Measurements from ENCODE around the gene ZNF653. TPM values are rescaled to one million over a fixed set of nuclear protein-coding genes. Genes with fewer than 3 reads are reported as not detected.
"Not testable (repeated sequence)": the region's sequence is repeated elsewhere in the genome, so short reads cannot be mapped to it uniquely, and the experiment has no call there.

The ZNF653 gene
- total RNA-seq, 8 experiments from 2014 or later = 2.5 to 12.8 (median 8.4) TPM

DNA sequence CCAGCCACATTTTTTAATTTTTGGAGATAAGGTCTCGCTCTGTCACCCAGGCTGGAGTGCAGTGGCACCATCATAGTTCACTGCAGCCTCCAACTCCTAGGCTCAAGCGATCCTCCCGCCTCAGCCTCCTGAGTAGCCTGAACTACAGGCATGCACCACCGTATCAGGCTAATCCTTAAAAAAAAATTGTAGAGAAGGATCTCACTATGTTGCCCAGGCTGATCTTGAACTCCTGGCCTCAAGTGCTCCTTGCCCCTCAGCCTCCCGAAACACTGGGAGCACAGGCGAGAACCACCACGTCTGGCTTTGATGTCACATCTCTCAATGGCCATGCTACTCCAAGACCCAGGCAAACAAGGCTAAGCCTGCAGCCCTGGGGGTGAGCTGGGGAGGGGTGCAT lies 49.0 kb downstream of the ZNF653 start:
- peaks cover 20 to 24% of the 10 kb centered on the region in 2 donors for H3K4me1 ChIP-seq (replicated peaks in 1 of 2)
- no peak overlapping the region for H3K4me3 ChIP-seq
- H3K27ac ChIP-seq = no peak overlapping the region
- in situ Hi-C loops (cut with MboI; ENCODE audit: low pct_unique_long_range_greater_than_20kb in 2 of 9, low sequenced_read_pairs in 9 of 9, unreplicated experiment in 9 of 9) = no loop called here
- WGBS, 10 experiments = 92 to 100% (median 100%) methylated on average over 1 to 7 of the region's 7 CpGs; no CpG with 5 or more reads in 3 of the 10 experiments
- no peak for ATAC-seq (replicated peaks in 6 of 8)

DNA sequence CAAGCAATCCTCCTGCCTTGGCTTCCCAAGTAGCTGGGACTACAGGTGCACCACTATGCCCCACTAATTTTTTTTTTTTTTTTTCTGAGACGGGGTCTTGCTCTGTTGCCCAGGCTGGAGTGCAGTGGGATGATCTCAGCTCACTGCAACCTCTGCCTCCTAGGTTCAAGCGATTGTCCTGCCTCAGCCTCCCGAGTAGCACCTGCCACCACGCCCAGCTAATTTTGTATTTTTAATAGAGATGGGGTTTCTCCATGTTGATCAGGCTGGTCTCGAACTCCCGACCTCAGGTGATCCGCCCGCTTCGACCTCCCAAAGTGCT lies 50.4 kb downstream of the ZNF653 start:
- H3K4me3 ChIP-seq; ATAC-seq (replicated peaks in 6 of 8); H3K27ac ChIP-seq; in situ Hi-C loops (cut with MboI; ENCODE audit: low pct_unique_long_range_greater_than_20kb in 2 of 9, low sequenced_read_pairs in 9 of 9, unreplicated experiment in 9 of 9): not testable (repeated sequence)
- H3K4me1 ChIP-seq (replicated peaks in 1 of 2) = peaks cover 28 to 31% of the 10 kb centered on the region in 2 donors
- WGBS, 10 experiments = 76 to 100% (median 92%) methylated on average over 1 to 6 of the region's 9 CpGs; no CpG with 5 or more reads in 5 of the 10 experiments

DNA sequence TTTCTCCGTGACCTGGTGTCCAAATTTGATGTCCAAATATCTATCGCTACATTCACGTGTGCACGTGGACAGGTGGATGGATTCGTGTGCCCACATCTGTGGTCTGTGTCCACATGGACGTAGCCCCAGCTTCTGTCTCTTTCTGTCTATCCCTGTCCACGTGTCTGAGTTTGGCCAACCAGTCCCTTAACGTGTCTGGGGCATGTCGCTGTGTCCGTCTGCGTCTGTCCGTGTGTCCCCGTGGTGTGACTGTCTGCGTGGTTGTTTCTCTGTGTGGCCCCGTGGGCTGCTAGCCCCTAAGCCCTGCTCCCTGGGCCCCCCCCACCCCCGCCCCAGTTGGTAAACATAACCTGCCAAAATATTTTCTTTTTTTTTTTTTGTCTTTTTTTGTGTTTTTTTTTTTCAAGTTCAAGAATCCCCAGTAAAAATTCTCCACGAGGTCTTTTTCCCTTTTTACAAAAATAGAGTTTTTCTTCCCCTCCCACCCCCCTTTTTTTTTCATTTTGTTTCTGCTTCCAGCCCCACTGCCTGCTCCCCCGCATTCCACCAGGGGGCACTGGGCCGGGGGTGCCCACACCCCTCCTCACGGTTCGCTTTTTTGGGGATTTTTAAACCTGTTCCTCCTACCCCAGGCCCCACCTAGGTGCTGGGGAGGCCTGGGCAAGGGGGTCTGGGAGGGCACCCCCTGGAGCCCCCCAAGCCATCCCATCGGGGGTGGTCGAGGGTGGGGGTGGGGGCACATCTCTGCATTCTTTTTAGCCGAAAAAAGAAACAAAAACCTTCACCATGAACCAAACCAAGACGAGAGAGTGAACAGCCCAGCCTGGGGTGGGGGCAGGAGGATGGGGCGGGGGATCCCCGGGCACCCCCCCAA lies 51.9 kb downstream of the ZNF653 start:
- no peak overlapping the region for H3K4me3 ChIP-seq
- peak in 1 of 8 experiments; percentile 24 for ATAC-seq (replicated peaks in 6 of 8)
- in situ Hi-C loops (cut with MboI; ENCODE audit: low pct_unique_long_range_greater_than_20kb in 2 of 9, low sequenced_read_pairs in 9 of 9, unreplicated experiment in 9 of 9) = no loop called here
- H3K27ac ChIP-seq = peak overlapping the region in 1 of 2 donors; percentile 72
- H3K4me1 ChIP-seq (replicated peaks in 1 of 2) = peaks cover 28 to 31% of the 10 kb centered on the region in 2 donors
- WGBS, 10 experiments = 96% methylated on average over 5 of the region's 27 CpGs; no CpG with 5 or more reads in 9 of the 10 experiments

DNA sequence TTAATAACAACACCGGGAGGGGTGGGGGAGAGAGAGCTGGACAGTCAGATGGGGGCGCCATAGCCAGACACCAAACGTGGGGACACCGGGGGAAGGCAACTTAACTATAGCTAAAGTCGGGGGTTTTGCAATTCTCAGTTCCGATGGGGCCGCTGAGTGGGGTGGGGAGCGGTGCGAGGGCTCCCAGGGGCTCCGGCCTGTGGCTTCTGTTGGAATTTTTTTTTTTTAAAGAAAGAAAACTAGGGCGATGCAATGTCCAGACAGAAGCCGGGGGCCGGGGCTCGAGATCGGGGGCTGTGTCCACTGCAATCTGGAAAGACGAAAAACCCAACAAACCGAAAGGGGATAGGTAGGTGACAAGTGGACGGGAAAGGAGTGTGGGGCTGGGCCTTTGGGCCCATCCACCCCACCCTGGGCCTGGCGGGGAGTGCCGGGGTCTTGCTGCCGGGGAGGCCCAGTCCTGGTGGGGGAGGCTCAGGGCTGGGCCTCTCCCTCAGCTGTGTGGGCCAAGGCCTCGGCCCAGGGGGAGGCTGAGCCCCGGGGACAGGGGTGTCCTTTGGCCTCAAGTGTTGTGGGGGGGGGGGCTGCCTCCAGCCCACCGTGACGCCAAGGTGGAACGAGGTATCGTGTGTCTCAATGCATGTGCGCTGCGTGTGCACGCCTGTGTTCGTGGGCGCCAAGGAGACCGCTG lies 52.9 kb downstream of the ZNF653 start:
- peak in 4 of 8 experiments; percentile 5 to 31 (median 10) for ATAC-seq (replicated peaks in 6 of 8)
- in situ Hi-C loops (cut with MboI; ENCODE audit: low pct_unique_long_range_greater_than_20kb in 2 of 9, low sequenced_read_pairs in 9 of 9, unreplicated experiment in 9 of 9) = no loop called here
- Histone ChIP-seq H3K4me1 (replicated peaks in 1 of 2) (peaks cover 28% of the 10 kb centered on the region in 2 donors), H3K27ac (peak overlapping the region; percentile 50 to 72), H3K4me3 (no peak overlapping the region)
- 18 to 79% (median 63%) methylated on average over 1 to 9 of the region's 33 CpGs; no CpG with 5 or more reads in 3 of the 10 experiments for WGBS, 10 experiments

DNA sequence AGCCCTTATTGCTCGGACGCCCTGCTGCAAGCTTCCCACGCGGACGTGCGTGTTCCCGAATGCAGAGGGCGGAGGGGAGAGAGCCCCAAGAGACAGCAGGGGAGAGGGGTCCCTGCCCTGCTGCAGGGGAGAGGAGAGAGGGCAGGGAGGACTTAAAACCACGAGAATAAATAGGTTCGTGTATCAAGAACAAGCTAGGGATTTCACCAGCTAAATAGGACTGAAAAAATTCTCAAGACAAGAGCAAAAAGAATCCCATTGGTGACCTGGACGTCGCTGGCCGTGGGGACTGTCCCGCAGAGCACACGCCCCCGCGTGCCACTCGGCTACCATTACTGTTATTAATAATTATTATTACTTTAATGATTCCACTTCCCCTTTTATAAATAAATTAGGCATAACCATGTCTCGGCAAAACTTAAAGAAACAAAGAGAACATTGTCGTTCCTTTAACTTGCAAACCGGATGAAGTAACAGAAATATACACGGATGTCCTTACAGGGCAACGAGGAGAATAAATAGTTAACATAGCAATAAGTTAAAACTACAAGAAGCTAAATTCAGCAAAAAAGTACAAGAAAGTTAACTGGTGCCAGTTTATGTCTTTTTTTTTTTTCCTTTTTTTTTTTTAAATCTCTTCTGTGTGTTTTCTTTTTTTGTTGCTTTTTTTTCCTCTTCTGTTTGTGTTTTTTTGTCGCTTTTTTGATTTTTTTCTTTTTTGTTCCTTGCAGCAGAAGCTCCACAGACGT lies 53.6 kb downstream of the ZNF653 start:
- ATAC-seq (replicated peaks in 6 of 8) = peak in 5 of 8 experiments; percentile 7 to 62 (median 52)
- H3K4me3 ChIP-seq = no peak overlapping the region
- H3K4me1 ChIP-seq (replicated peaks in 1 of 2) = peaks cover 23 to 25% of the 10 kb centered on the region in 2 donors
- in situ Hi-C loops (cut with MboI; ENCODE audit: low pct_unique_long_range_greater_than_20kb in 2 of 9, low sequenced_read_pairs in 9 of 9, unreplicated experiment in 9 of 9) = no loop called here
- peak overlapping the region; percentile 72 to 74 for H3K27ac ChIP-seq
- WGBS, 10 experiments = 24 to 69% (median 43%) methylated on average over 4 to 16 of the region's 25 CpGs

DNA sequence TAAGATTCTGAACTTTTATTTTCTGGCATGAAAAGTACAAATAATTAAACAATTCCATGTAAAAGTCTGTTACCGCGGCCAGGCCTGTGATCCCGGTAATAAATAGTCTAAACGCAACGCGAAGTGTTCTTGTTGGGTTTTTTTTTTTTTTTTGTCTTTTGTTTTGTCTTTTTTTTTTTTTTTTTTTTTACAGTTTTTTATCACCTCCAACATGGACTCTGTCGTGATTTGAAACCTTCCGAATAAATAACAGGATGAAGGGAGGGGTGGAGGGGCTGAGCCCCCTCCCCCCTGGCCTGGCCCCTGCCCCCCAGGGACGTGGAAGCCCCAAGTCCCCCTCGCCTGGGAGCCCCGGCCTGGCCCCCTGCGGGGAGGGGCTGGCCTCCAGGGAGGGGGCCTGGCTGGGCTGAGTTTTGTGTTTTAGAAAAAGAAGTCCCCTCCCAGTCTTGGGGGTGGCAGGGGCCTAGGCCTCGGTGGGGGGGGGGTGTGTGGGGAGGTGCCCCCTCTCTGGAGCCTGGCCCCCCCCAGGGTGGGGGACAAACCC lies 54.2 kb downstream of the ZNF653 start:
- ATAC-seq (replicated peaks in 6 of 8) = peak in 4 of 8 experiments; percentile 27 to 44 (median 39)
- Histone ChIP-seq H3K4me3 (no peak overlapping the region), H3K4me1 (replicated peaks in 1 of 2) (peaks cover 23 to 25% of the 10 kb centered on the region in 2 donors), H3K27ac (peak overlapping the region; percentile 62 to 74)
- in situ Hi-C loops (cut with MboI; ENCODE audit: low pct_unique_long_range_greater_than_20kb in 2 of 9, low sequenced_read_pairs in 9 of 9, unreplicated experiment in 9 of 9) = no loop called here
- 0 to 73% (median 48%) methylated on average over 2 to 8 of the region's 13 CpGs for WGBS, 10 experiments

DNA sequence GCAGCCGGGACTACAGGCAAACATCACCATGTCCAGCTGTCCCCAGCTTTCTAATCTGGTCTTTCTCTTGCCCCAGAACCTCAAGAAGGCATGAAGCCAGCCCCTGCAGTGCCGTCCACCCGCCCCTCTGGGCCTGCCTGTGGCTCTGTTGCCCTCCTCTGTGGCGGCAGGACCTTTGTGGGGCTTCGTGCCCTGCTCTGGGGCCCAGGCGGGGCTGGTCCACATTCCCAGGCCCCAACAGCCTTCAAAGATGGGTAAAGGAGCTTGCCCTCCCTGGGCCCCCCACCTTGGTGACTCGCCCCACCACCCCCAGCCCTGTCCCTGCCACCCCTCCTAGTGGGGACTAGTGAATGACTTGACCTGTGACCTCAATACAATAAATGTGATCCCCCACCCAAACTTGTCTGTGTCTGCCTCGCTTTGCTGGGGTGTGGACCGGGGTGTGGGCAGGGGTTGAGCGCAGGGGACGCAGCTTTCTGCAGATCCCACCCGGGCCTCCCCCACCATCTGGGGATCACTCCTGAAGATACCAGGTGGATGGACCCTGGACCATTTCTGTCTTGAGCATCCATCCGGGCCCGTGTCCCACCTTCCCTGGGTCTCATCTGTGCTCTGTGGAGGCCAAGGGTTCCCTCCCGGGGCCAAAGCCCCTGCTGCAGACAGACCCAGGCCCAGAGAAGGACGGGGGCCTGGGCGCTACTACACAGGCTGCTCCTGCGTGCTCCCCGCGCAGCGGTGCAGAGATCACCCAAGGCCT lies 54.9 kb downstream of the ZNF653 start:
- peak in 4 of 8 experiments; percentile 1 to 12 (median 9) for ATAC-seq (replicated peaks in 6 of 8)
- in situ Hi-C loops (cut with MboI; ENCODE audit: low pct_unique_long_range_greater_than_20kb in 2 of 9, low sequenced_read_pairs in 9 of 9, unreplicated experiment in 9 of 9) = no loop called here
- 80 to 95% (median 91%) methylated on average over 1 to 7 of the region's 21 CpGs; no CpG with 5 or more reads in 1 of the 10 experiments for WGBS, 10 experiments

DNA sequence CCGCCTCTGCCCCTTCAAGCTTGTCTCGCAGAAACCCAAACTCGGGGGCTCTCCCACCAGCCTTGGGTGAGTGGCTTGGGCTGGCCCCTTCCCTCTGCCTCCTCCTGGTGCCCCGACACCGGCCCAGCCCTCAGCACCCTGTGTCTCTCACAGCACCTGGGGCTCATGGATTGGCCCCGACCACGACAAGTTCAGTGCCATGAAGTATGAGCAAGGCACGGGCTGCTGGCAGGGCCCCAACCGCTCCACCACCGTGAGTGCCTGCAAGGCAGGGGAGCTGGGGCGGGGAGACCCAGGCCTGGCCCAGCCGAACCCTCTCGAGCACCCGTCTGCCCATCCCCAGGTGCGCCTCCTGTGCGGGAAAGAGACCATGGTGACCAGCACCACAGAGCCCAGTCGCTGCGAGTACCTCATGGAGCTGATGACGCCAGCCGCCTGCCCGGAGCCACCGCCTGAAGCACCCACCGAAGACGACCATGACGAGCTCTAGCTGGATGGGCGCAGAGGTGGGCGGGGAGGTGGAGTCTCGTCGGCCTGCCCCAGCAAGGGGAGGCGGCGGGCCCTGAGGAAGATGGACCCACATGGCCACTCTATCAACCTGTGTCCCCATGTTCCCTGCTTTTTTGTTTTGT lies 56.6 kb downstream of the ZNF653 start:
- ATAC-seq (replicated peaks in 6 of 8) = no peak
- no peak overlapping the region for H3K27ac ChIP-seq
- peaks cover 23 to 25% of the 10 kb centered on the region in 2 donors for H3K4me1 ChIP-seq (replicated peaks in 1 of 2)
- in situ Hi-C loops (cut with MboI; ENCODE audit: low pct_unique_long_range_greater_than_20kb in 2 of 9, low sequenced_read_pairs in 9 of 9, unreplicated experiment in 9 of 9) = no loop called here
- no peak overlapping the region for H3K4me3 ChIP-seq
- WGBS, 10 experiments = 91 to 96% (median 94%) methylated on average over 4 to 6 of the region's 31 CpGs; no CpG with 5 or more reads in 7 of the 10 experiments

More for the DNA sequence above, 54.9 kb downstream of the ZNF653 start:
- Histone ChIP-seq H3K27ac (peak overlapping the region; percentile 12 to 28), H3K4me3 (no peak overlapping the region), H3K4me1 (replicated peaks in 1 of 2) (peaks cover 23 to 25% of the 10 kb centered on the region in 2 donors)

DNA sequence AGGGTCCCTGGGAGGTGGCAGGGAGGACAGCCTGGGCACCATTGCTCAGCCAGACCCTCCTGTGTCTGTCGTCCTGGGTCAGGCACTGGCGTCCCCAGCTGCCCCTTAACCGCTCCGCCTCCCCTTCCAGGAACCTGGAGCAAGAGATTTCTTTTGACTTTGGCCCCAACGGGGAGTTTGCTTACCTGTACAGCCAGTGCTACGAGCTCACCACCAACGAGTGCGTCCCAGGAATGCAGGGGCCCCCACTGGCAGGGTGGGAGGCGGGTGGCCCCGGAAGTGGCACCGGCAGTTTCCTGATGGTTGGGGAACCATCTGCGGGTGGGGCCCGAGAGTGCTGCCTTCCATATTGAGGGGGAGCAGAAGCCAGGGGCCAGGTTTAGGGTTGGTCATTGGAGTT lies 57.2 kb downstream of the ZNF653 start:
- ATAC-seq (replicated peaks in 6 of 8) = no peak
- WGBS, 10 experiments = no CpG with 5 or more reads among the region's 13 CpGs
- no peak overlapping the region for H3K4me3 ChIP-seq
- in situ Hi-C loops (cut with MboI; ENCODE audit: low pct_unique_long_range_greater_than_20kb in 2 of 9, low sequenced_read_pairs in 9 of 9, unreplicated experiment in 9 of 9) = no loop called here
- no peak overlapping the region for H3K27ac ChIP-seq
- peaks cover 21 to 25% of the 10 kb centered on the region in 2 donors for H3K4me1 ChIP-seq (replicated peaks in 1 of 2)

DNA sequence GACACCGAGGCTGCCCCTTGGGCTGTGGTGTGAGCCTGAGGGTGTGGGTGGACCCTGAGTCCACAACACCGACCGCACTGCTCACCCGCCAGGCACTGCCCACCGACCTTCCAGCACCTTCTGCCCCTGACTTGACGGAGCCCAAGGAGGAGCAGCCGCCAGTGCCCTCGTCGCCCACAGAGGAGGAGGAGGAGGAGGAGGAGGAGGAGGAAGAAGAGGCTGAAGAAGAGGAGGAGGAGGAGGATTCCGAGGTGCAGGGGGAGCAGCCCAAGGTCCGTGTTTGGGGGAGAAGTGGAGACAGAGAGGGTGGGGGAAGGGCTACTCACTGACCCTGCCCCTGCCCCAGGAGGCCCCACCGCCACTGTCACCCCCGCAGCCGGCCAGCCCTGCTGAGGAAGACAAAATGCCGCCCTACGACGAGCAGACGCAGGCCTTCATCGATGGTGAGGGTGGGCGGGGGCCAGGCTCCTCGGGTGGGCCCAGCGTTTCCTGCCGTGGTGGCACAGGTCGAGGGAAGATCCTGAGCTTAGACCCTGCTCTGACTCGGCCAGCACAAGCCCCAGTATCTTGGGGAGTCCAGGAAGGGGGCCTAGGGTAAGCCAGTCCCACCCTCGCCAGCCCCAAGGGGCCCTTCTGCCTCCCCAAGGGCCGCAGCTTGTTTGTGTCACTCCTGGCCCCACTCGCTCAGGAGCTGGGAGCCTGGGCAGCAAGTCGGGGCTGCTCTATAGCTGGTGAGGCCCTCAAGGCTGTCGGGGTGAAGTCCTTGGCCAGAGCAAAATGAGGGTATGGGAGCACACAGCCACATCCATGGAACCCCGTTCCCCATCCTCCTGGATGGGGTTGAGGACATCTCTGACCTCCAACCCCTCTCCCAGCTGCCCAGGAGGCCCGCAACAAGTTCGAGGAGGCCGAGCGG lies 58.0 kb downstream of the ZNF653 start:
- Histone ChIP-seq H3K4me3 (no peak overlapping the region), H3K4me1 (replicated peaks in 1 of 2) (peaks cover 13 to 18% of the 10 kb centered on the region in 2 donors), H3K27ac (no peak overlapping the region)
- in situ Hi-C loops (cut with MboI; ENCODE audit: low pct_unique_long_range_greater_than_20kb in 2 of 9, low sequenced_read_pairs in 9 of 9, unreplicated experiment in 9 of 9) = no loop called here
- no peak for ATAC-seq (replicated peaks in 6 of 8)
- WGBS, 10 experiments = 80 to 100% (median 93%) methylated on average over 1 to 5 of the region's 35 CpGs; no CpG with 5 or more reads in 6 of the 10 experiments
